HG03159 (cell line): ENCODE measurements around the gene ZSWIM2.
"Not testable (repeated sequence)": the region's sequence is repeated elsewhere in the genome, so short reads cannot be mapped to it uniquely, and the experiment has no call there.

Experiments used
- ATAC-seq: cut with Tn5 transposase; IDR thresholded peaks from one replicate; pipeline ENCODE4 v1.9.1; 2021; ENCODE audit warnings: mild to moderate bottlenecking, moderate library complexity; ENCODE audit not compliant: unreplicated experiment

Gene ZSWIM2

GRCh38 chr2:186842373-186842772 lies 6.6 kb downstream of the ZSWIM2 start:
- ATAC-seq = no peak

- no peak for ATAC-seq
These were observed 7.0 kb downstream of the ZSWIM2 start for GRCh38 chr2:186841940-186842339.

DNA sequence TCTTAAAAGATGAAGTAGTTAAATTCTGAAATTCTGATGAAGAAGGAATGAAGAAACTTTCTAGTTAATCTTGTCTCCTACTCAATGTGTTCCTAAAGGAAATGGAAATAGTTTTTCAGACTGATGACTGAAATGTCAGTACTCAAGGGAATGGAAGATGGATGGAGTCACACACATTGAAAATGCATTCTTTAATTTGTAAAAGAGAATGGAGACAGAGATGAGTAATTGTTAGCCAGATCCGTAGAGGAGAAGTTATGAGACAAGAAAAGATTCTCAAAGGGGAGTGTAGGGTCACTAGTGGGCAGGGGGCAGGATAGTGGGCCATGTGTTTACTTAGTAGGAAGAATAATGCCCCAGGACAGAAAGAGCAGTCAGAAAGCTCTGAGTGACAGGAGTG lies 13.3 kb downstream of the ZSWIM2 start:
- ATAC-seq = no peak

DNA sequence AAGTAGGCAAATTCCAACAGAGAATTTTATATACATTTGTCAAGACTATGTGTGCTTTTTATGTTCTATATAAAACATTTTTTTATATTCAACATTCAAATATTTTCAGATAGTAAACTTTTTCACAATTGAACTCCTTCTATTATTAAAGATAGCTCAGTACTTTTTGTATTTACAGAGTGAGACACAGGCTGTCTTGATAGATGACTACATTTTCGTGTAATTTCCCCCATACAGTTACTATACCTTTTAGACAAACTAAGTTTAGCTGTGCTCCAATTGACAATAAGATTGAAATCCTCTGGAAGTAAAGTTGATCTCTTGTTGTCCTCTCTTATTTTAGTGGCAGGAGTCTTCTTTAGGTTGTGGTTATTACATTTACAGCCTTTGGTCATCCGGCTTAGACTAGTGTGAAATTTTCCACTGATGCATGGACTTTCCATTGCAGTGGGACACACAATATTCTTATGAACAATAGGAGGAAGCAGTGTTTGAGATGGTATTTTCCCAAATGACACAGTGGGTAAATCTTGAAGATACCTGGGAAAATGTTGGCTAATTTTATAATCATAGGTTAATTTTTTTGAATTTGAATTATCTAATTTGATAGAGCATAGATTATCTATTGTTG lies 21.0 kb downstream of the ZSWIM2 start:
- ATAC-seq = no peak

- no peak for ATAC-seq
These were observed 21.6 kb downstream of the ZSWIM2 start for GRCh38 chr2:186827411-186827810.

DNA sequence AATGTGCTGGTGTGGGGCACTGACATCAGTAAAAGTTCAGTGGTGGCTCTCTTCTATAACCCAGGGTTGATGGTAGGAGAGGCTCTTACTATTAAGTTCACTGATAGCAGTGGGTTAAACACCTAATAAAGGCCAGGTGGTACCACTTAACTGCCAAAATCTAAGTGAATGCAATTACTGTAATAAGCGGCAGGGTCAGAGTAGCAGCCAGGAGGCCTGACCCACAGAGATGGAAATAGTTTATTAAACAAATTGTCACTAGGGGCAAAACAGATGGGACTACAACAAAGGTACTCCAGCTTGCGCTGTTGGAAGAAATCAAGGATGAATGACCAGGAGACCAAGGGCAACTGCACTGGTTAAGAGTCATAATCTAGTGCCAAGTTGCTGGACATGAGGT lies 26.6 kb downstream of the ZSWIM2 start:
- no peak for ATAC-seq

DNA sequence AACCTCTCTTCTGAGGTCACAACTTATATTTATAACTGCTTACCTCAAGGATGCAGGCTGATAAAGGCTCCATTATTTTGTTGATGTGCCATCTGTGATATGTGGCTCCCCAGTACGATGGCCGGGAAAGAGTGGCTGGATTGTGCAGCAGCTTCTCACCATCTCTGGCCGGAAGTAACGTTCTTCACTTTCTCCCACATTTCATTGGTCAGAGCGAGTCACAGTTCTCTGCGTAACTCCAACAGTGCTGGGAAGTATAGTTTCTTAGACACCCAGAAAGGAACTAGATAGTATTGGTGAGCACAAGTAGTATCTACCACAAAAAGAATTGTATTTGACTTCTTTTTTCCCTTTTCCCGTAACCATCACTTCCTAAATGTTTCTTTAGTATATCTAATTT lies 28.7 kb downstream of the ZSWIM2 start:
- ATAC-seq = no peak

DNA sequence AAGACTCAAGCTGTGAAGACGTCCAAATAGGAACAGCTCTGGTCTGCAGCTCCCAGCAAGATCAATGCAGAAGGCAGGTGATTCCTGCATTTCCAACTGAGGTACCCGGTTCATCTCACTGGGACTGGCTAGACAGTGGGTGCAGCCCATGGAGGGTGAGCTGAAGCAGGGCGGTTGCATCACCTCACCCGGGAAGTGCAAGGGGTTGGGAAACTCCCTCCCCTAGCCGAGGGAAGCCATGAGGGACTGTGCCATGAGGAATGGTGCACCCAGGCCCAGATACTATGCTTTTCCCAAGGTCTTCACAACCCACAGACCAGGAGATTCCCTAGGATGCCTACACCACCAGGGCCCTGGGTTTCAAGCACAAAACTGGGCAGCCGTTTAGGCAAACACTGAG lies 37.2 kb downstream of the ZSWIM2 start:
- not testable (repeated sequence) for ATAC-seq

DNA sequence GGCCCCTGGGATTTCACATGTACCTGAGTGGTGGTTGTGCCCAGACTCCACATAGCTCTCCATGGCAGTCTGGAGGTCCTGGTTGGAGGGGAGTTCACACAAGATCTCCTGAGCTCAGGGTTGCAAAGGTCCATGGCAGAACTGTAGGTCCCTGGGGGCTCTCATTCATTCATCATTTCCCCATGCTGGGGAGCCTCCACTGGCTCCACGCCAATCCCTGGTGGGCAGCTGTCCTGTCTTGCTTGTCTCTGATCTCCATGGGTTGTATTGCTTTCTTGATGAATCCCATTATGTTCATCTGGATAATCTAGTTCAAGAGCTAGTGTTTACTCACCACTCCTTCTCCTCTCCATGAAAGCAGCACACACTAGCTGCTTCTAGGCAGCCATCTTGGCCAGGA lies 42.4 kb downstream of the ZSWIM2 start:
- no peak for ATAC-seq

DNA sequence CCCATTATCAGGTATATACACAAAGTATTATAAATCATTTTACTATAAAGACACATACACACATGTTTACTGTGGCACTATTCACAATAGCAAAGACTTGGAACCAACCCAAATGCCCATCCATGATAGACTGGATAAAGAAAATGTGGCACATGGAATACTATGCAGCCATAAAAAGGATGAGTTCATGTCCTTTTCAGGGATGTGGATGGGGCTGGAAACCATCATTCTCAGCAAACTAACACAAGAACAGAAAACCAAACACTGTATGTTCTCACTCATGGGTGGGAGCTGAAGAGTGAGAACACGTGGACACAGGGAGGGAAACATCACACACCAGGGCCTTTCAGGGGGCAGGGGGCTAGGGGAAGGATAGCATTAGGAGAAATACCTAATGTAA lies 50.4 kb downstream of the ZSWIM2 start:
- not testable (repeated sequence) for ATAC-seq

- no peak for ATAC-seq
These were observed 64.0 kb downstream of the ZSWIM2 start for GRCh38 chr2:186784930-186785329.

DNA sequence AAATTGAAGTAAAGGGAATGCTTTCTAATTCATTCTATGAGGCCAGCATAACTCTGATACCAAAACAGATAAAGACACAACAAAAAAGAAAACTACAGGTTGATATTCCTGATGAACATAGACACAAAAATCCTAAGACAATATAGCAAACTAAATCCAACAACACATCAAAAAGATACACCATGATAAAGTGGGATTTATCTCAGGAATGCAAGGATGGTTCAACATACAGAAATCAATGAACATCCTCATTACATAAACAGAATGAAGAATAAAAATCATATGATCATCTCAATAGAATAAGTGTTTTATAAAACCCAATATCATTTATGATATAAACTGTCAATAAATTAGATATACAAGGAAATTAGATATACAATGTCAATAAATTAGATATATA lies 65.7 kb downstream of the ZSWIM2 start:
- ATAC-seq = no peak

DNA sequence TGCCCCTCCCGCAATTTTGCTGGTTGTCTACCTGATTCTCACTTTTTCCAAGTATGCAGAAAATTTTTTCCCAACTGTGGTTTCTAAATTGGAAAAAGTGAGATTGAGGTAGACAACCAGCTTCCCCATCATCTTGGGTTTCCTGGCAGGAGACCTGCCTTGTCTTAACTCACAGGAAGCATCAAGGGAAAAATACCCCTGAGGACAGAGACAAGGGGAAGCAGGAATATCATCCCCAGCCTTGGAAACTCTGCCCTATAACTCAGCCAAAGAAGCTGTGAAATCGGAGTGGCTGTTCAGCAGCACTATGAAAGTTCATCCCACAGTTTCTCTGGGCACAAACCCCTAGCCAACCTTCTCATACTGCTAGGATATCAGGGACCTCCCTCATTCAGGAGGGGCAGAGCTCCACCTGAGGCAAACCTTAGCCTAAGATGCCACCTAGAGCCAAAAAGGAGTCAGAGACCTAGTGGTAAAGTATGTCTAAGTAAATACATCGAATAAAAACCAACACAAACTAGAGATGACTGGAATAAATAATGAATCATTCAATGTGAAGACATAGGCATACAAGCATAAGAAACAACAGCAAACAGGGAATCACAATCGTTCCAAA lies 68.2 kb downstream of the ZSWIM2 start:
- no peak for ATAC-seq
